ENCODE measurements around the gene PURA.

PURA gene

DNA sequence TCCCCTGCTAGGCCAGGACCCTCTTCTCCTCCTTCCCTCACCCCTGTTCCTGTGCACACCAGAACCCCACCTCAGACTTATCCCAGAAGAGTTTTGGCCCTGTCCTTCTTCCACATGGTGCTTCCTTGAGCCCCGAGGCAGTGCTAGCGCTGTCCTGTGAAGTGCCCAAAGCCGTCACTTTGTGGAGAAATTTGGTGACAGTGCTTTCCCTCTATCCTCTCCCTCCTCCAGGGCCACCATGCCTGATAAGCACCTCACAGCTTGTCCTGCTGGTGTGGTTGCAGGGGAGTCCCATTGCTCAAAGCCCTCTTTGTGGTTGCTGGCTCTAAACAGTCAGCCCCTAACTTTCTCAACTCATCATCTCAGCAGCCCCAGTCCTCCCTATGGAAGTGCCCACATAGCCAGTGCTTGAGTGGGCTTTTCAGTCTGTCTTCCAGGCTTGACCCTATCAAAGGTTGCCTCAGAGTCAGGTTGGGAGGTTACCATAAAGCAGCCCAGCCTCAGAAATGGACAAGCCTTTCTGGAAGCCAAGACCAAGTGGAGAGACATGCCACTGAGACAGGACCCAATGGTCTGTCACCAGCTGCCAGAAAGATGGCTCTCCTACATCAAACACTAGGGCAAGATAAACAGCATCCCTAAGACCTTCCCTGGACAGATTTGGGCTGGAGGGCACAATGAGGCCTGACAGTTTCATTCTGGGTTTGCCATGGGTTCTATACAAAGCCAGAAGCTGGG is 29.8 kb downstream of the PURA start:
- DNase-seq (ENCODE audit: low read depth): no peak
- H3K4me3 ChIP-seq (ENCODE audit: low read depth, low read length): no peak overlapping the region
- TF ChIP-seq, protein P1, sequence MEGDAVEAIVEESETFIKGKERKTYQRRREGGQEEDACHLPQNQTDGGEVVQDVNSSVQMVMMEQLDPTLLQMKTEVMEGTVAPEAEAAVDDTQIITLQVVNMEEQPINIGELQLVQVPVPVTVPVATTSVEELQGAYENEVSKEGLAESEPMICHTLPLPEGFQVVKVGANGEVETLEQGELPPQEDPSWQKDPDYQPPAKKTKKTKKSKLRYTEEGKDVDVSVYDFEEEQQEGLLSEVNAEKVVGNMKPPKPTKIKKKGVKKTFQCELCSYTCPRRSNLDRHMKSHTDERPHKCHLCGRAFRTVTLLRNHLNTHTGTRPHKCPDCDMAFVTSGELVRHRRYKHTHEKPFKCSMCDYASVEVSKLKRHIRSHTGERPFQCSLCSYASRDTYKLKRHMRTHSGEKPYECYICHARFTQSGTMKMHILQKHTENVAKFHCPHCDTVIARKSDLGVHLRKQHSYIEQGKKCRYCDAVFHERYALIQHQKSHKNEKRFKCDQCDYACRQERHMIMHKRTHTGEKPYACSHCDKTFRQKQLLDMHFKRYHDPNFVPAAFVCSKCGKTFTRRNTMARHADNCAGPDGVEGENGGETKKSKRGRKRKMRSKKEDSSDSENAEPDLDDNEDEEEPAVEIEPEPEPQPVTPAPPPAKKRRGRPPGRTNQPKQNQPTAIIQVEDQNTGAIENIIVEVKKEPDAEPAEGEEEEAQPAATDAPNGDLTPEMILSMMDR (IDR thresholded peaks at IDR 0.05; ENCODE audit: insufficient read depth, low read depth, low read length, missing control alignments): no peak

GRCh38 chr5:140145256-140145655 is 31.3 kb downstream of the PURA start:
- TF ChIP-seq, protein P1 (IDR thresholded peaks at IDR 0.05; ENCODE audit: insufficient read depth, low read depth, low read length, missing control alignments): no peak
- DNase-seq (ENCODE audit: low read depth): no peak
- no peak overlapping the region for H3K4me3 ChIP-seq (ENCODE audit: low read depth, low read length)

- DNase-seq (ENCODE audit: low read depth): peak; percentile 64
- TF ChIP-seq, protein P1 (IDR thresholded peaks at IDR 0.05; ENCODE audit: insufficient read depth, low read depth, low read length, missing control alignments): peak; percentile 64
- 0 out of 2 replicates have a peak overlapping the region, but pooled peaks have one; percentile 8 for H3K4me3 ChIP-seq (ENCODE audit: low read depth, low read length)
These were observed 32.1 kb downstream of the PURA start for GRCh38 chr5:140145818-140146522.

GRCh38 chr5:140146523-140146842 is 32.6 kb downstream of the PURA start:
- H3K4me3 ChIP-seq (ENCODE audit: low read depth, low read length): no peak overlapping the region
- DNase-seq (ENCODE audit: low read depth): no peak
- TF ChIP-seq, protein P1 (IDR thresholded peaks at IDR 0.05; ENCODE audit: insufficient read depth, low read depth, low read length, missing control alignments): no peak

DNA sequence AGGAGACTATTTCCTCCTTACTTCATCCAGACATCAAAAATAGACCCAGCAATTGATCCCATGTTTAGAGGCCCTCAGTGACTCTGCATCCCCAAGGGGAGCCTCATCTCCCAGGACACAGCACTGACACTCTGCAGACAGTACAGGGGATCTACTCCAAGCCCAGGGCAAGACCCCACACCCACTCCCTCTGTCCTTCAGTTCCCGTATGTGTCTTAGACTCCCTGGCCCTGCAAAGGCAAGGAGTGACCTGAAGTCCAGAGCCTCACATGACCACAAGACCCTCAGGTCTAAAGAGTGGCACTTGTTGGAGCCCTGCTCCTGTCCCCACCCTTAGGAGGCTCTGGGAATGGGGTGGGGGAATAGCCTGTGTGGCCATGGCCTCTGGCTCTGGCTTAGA is 33.6 kb downstream of the PURA start:
- TF ChIP-seq, protein P1 (IDR thresholded peaks at IDR 0.05; ENCODE audit: insufficient read depth, low read depth, low read length, missing control alignments): no peak
- no peak for DNase-seq (ENCODE audit: low read depth)
- H3K4me3 ChIP-seq (ENCODE audit: low read depth, low read length): no peak overlapping the region

DNA sequence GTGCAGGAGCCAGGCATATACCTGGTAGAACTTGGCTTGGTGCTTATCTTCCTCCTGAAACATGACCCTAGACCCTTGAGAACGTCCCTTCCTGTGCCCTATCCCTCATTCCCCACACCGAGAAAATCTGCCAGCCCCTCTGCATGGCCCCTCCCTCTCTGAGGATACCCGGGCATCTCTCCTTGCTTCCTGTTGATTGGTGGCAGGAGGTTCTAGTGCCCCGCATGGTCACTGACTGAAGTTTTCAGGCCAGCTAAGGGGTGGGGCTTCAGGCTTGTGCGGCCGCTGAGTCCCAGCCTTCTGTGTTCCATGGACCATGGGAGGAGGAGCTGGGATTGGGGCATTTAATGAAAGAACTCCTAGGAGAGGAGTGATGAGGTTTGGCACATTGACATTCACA is 34.6 kb downstream of the PURA start:
- no peak overlapping the region for H3K4me3 ChIP-seq (ENCODE audit: low read depth, low read length)
- DNase-seq (ENCODE audit: low read depth): no peak
- TF ChIP-seq, protein P1 (IDR thresholded peaks at IDR 0.05; ENCODE audit: insufficient read depth, low read depth, low read length, missing control alignments): no peak
